Thymus (tissue), 11 donors: ENCODE measurements around the gene GK. TPM values are rescaled to one million over a fixed set of nuclear protein-coding genes. Genes with fewer than 3 reads are reported as not detected.
"Not testable (repeated sequence)": the region's sequence is repeated elsewhere in the genome, so short reads cannot be mapped to it uniquely, and the experiment has no call there.

Experiments used
- DNase-seq, 9 donors: peaks; one replicate each; pipeline ENCODE4 v3.0.0-alpha.2; 2013; ENCODE audit warnings: low spot score in 9 of 9, low read depth in 6 of 9, missing footprints in 1 of 9
- H3K27ac ChIP-seq, 2 donors: one replicate each; pipeline ENCODE4 v1.5.1; 2013; ENCODE audit warnings: control low read depth in 1 of 2, low read depth in 1 of 2, low read length in 1 of 2, mild to moderate bottlenecking in 1 of 2, moderate library complexity in 1 of 2
- H3K27me3 ChIP-seq, 2 donors: one replicate each; pipeline ENCODE4 v1.5.1; 2013; ENCODE audit warnings: low read length in 1 of 2; ENCODE audit not compliant: control insufficient read depth in 2 of 2, insufficient read depth in 1 of 2
- H3K36me3 ChIP-seq, 2 donors: one replicate each; pipeline ENCODE4 v1.5.1; 2013; ENCODE audit warnings: low read length in 1 of 2, mild to moderate bottlenecking in 1 of 2, moderate library complexity in 1 of 2; ENCODE audit not compliant: control insufficient read depth in 2 of 2, insufficient read depth in 2 of 2
- H3K4me1 ChIP-seq, 2 donors: one replicate each; pipeline ENCODE4 v1.5.1; 2013; ENCODE audit warnings: low read length in 2 of 2; ENCODE audit not compliant: control insufficient read depth in 2 of 2, insufficient read depth in 2 of 2
- H3K4me3 ChIP-seq, 2 donors: one replicate each; pipeline ENCODE4 v1.5.1; 2013; ENCODE audit warnings: low read length in 2 of 2, control low read depth in 1 of 2, mild to moderate bottlenecking in 1 of 2
- H3K9me3 ChIP-seq, 2 donors: one replicate each; pipeline ENCODE4 v1.5.1; 2013; ENCODE audit warnings: low read length in 1 of 2, mild to moderate bottlenecking in 1 of 2; ENCODE audit not compliant: control insufficient read depth in 2 of 2, insufficient read depth in 1 of 2
- WGBS: extraction: QIAGEN DNeasy Blood & Tissue Kit; methylation state at CpG from one replicate; pipeline ENCODE4 v1.1.7; 2013; 5-methylcytosine and 5-hydroxymethylcytosine counted together
- polyA plus RNA-seq: library from polyadenylated mRNA; stranded (reverse); fragments of 200-250 nt; gene quantifications from one replicate; pipeline ENCODE4 v1.2.3, GENCODE V29; 2013
- total RNA-seq: library from RNA; stranded (reverse); fragments of 120-200 nt; gene quantifications from one replicate; pipeline ENCODE4 v1.2.4, GENCODE V29; 2013
- donor health status: healthy.

GK gene
- total and polyA plus RNA-seq, 2 donors: 6.2 to 8.6 TPM

GRCh38 chrX:30762755-30763154 is 109.5 kb downstream of the GK start:
- H3K27ac ChIP-seq: no peak overlapping the region
- H3K4me3 ChIP-seq: no peak overlapping the region
- no peaks in the 10 kb centered on the region for H3K36me3 ChIP-seq
- H3K27me3 ChIP-seq: no peaks in the 10 kb centered on the region
- DNase-seq: no peak
- H3K9me3 ChIP-seq: no peaks in the 10 kb centered on the region
- 60% methylated on average over 3 of the region's 3 CpGs for WGBS
- H3K4me1 ChIP-seq: no peaks in the 10 kb centered on the region

GRCh38 chrX:30773764-30774163 is 120.5 kb downstream of the GK start:
- H3K27ac ChIP-seq, H3K4me1 ChIP-seq, H3K4me3 ChIP-seq, H3K36me3 ChIP-seq, H3K27me3 ChIP-seq, DNase-seq, H3K9me3 ChIP-seq: not testable (repeated sequence)
- 98% methylated on average over 7 of the region's 7 CpGs for WGBS

- Histone ChIP-seq H3K36me3 (no peaks in the 10 kb centered on the region), H3K27ac (no peak overlapping the region), H3K4me3 (no peak overlapping the region), H3K4me1 (no peaks in the 10 kb centered on the region), H3K27me3 (no peaks in the 10 kb centered on the region), H3K9me3 (peaks cover 0 to 2% of the 10 kb centered on the region in 2 donors)
- DNase-seq: no peak
These were observed 124.4 kb downstream of the GK start for GRCh38 chrX:30777575-30777974.

GRCh38 chrX:30779453-30780030 is 126.3 kb downstream of the GK start:
- H3K4me1 ChIP-seq: no peaks in the 10 kb centered on the region
- no peaks in the 10 kb centered on the region for H3K36me3 ChIP-seq
- no peaks in the 10 kb centered on the region for H3K27me3 ChIP-seq
- no peak for DNase-seq
- H3K4me3 ChIP-seq: no peak overlapping the region
- 97% methylated on average over 19 of the region's 19 CpGs for WGBS
- no peak overlapping the region for H3K27ac ChIP-seq
- peaks cover 0 to 2% of the 10 kb centered on the region in 2 donors for H3K9me3 ChIP-seq

Other genes with a start within 250 kb of the GK start
- gene TASL, start 75.7 kb upstream of the GK start, total RNA-seq: 8.0 TPM
- 2.8 TPM for gene TASL, start 75.7 kb upstream of the GK start, polyA plus RNA-seq
- 5.9 TPM for gene TAB3, start 235.8 kb downstream of the GK start, total RNA-seq
- gene TAB3, start 235.8 kb downstream of the GK start, polyA plus RNA-seq: 13.6 TPM